BLaER1 (cell line): ENCODE data around the gene MAF.
A peak's percentile ranks its signal among the peaks of the same experiment; 100 is the strongest.

ENCODE experiments used
- H3K27ac ChIP-seq: shearing (Covaris generic); formaldehyde crosslinking; 2 replicates; pipeline ENCODE4 v1.8.1; 2022
- H3K27me3 ChIP-seq: shearing (Covaris generic); formaldehyde crosslinking; 2 replicates; pipeline ENCODE4 v1.8.1; 2022
- H3K36me3 ChIP-seq: shearing (Covaris generic); formaldehyde crosslinking; 2 replicates; pipeline ENCODE4 v1.8.1; 2022
- H3K4me1 ChIP-seq: shearing (Covaris generic); formaldehyde crosslinking; 2 replicates; pipeline ENCODE4 v1.8.1; 2022
- H3K4me2 ChIP-seq: shearing (Covaris generic); formaldehyde crosslinking; 2 replicates; pipeline ENCODE4 v1.8.1; 2022
- H3K4me3 ChIP-seq: shearing (Covaris generic); formaldehyde crosslinking; 2 replicates; pipeline ENCODE4 v1.8.1; 2022
- H3K9ac ChIP-seq: shearing (Covaris generic); formaldehyde crosslinking; 2 replicates; pipeline ENCODE4 v1.8.1; 2022
- H3K9me3 ChIP-seq: shearing (Covaris generic); formaldehyde crosslinking; 2 replicates; pipeline ENCODE4 v1.8.1; 2022
- H4K20me1 ChIP-seq: shearing (Covaris generic); formaldehyde crosslinking; 2 replicates; pipeline ENCODE4 v1.8.1; 2022
- Cebpa-rat ChIP-seq: shearing (Covaris generic); IDR thresholded peaks from 2 replicates; pipeline ENCODE4 v1.8.1; 2022

The MAF gene

GRCh38 chr16:79601931-79602627, 1.5 kb upstream of the MAF start:
- Histone ChIP-seq H3K9ac (peak overlapping the region; percentile 64; the same call in 1 of the 2 replicates), H3K9me3 (no peaks in the 10 kb centered on the region), H4K20me1 (peaks cover 27% of the 10 kb centered on the region), H3K36me3 (no peaks in the 10 kb centered on the region), H3K27ac (no peak overlapping the region), H3K4me3 (peak overlapping the region; percentile 72), H3K4me1 (peaks cover 25% of the 10 kb centered on the region), H3K27me3 (peaks cover 45% of the 10 kb centered on the region), H3K4me2 (peak overlapping the region; percentile 100)
- no peak for TF ChIP-seq Cebpa-rat

- Histone ChIP-seq H3K27ac (no peak overlapping the region), H3K4me3 (peak overlapping the region; percentile 72), H3K9ac (peak overlapping the region; percentile 64; the same call in 1 of the 2 replicates), H3K4me2 (peak overlapping the region; percentile 100), H3K36me3 (no peaks in the 10 kb centered on the region), H3K4me1 (peaks cover 25% of the 10 kb centered on the region), H3K9me3 (no peaks in the 10 kb centered on the region), H4K20me1 (peaks cover 31% of the 10 kb centered on the region), H3K27me3 (peaks cover 53% of the 10 kb centered on the region)
- no peak for TF ChIP-seq Cebpa-rat
Observed at GRCh38 chr16:79601092-79601930, 774 bp upstream of the MAF start.

- Histone ChIP-seq H3K4me3 (peak overlapping the region; percentile 72), H3K27me3 (peaks cover 65% of the 10 kb centered on the region), H3K36me3 (no peaks in the 10 kb centered on the region), H3K9ac (no peak overlapping the region), H3K4me2 (peak overlapping the region; percentile 100), H3K9me3 (no peaks in the 10 kb centered on the region), H3K27ac (no peak overlapping the region), H3K4me1 (peaks cover 19% of the 10 kb centered on the region), H4K20me1 (peaks cover 31% of the 10 kb centered on the region)
- TF ChIP-seq Cebpa-rat: no peak
Observed at GRCh38 chr16:79599837-79600637, 500 bp downstream of the MAF start.

GRCh38 chr16:79599256-79599836, 1.2 kb downstream of the MAF start:
- H3K27ac ChIP-seq: no peak overlapping the region
- no peaks in the 10 kb centered on the region for H3K36me3 ChIP-seq
- H3K4me1 ChIP-seq: peaks cover 19% of the 10 kb centered on the region
- H3K4me2 ChIP-seq: peak overlapping the region; percentile 100
- no peaks in the 10 kb centered on the region for H3K9me3 ChIP-seq
- H3K4me3 ChIP-seq: peak overlapping the region; percentile 72
- TF ChIP-seq Cebpa-rat: no peak
- peaks cover 31% of the 10 kb centered on the region for H4K20me1 ChIP-seq
- no peak overlapping the region for H3K9ac ChIP-seq
- H3K27me3 ChIP-seq: peaks cover 71% of the 10 kb centered on the region

- Histone ChIP-seq H3K27me3 (peaks cover 76% of the 10 kb centered on the region), H3K9ac (no peak overlapping the region)
- no peak for TF ChIP-seq Cebpa-rat
Observed at GRCh38 chr16:79598348-79599181, 2.0 kb downstream of the MAF start.

GRCh38 chr16:79598063-79598347, 2.5 kb downstream of the MAF start:
- no peak for TF ChIP-seq Cebpa-rat
- peaks cover 31% of the 10 kb centered on the region for H4K20me1 ChIP-seq
- H3K9me3 ChIP-seq: no peaks in the 10 kb centered on the region
- H3K4me3 ChIP-seq: no peak overlapping the region
- H3K9ac ChIP-seq: no peak overlapping the region
- no peaks in the 10 kb centered on the region for H3K36me3 ChIP-seq
- H3K27me3 ChIP-seq: peaks cover 81% of the 10 kb centered on the region
- H3K4me1 ChIP-seq: peaks cover 19% of the 10 kb centered on the region
- H3K27ac ChIP-seq: no peak overlapping the region
- H3K4me2 ChIP-seq: no peak overlapping the region

More at GRCh38 chr16:79598348-79599181, 2.0 kb downstream of the MAF start:
- Histone ChIP-seq H3K4me2 (peak overlapping the region; percentile 55), H3K9me3 (no peaks in the 10 kb centered on the region), H3K27ac (no peak overlapping the region), H3K36me3 (no peaks in the 10 kb centered on the region), H3K4me3 (peak overlapping the region; percentile 42; the same call in 1 of the 2 replicates), H4K20me1 (peaks cover 31% of the 10 kb centered on the region), H3K4me1 (peaks cover 19% of the 10 kb centered on the region)

- Histone ChIP-seq H3K4me2 (no peak overlapping the region), H4K20me1 (peaks cover 31% of the 10 kb centered on the region), H3K4me3 (no peak overlapping the region)
Observed at GRCh38 chr16:79597277-79598062, 3.1 kb downstream of the MAF start.

GRCh38 chr16:79595931-79596450, 4.5 kb downstream of the MAF start:
- Histone ChIP-seq H3K4me1 (peaks cover 8% of the 10 kb centered on the region), H4K20me1 (peaks cover 22% of the 10 kb centered on the region), H3K36me3 (no peaks in the 10 kb centered on the region), H3K4me3 (no peak overlapping the region), H3K9ac (no peak overlapping the region), H3K27ac (no peak overlapping the region), H3K9me3 (no peaks in the 10 kb centered on the region), H3K4me2 (no peak overlapping the region), H3K27me3 (peaks cover 81% of the 10 kb centered on the region)
- TF ChIP-seq Cebpa-rat: no peak

More at GRCh38 chr16:79597277-79598062, 3.1 kb downstream of the MAF start:
- no peak for TF ChIP-seq Cebpa-rat
- Histone ChIP-seq H3K9me3 (no peaks in the 10 kb centered on the region), H3K27me3 (peaks cover 85% of the 10 kb centered on the region), H3K27ac (no peak overlapping the region), H3K36me3 (no peaks in the 10 kb centered on the region), H3K9ac (no peak overlapping the region), H3K4me1 (peaks cover 19% of the 10 kb centered on the region)
